SK-N-SH treated with all-trans-retinoic acid at 6 μM for 48 hours (cell line): ENCODE data around the gene KIF14.

ENCODE experiments used
- ATAC-seq: fragments of 200-7000 bp; cut with Tn5 transposase; 3 replicates; pipeline ENCODE4 v1.9.1; 2020; ENCODE audit warnings: mild to moderate bottlenecking, moderate library complexity
- BACH2 ChIP-seq: fragments of 250-450 bp; sonication (Bioruptor Pico); IDR thresholded peaks from 2 replicates; pipeline ENCODE4 v1.9.0; 2021; ENCODE audit warnings: mild to moderate bottlenecking, borderline replicate concordance
- CSDC2 ChIP-seq: fragments of 250-450 bp; sonication (Bioruptor Pico); IDR thresholded peaks from 2 replicates; pipeline ENCODE4 v1.5.0; 2020; ENCODE audit warnings: mild to moderate bottlenecking, moderate library complexity
- CSRNP3 ChIP-seq: fragments of 250-450 bp; sonication (Bioruptor Pico); IDR thresholded peaks from 2 replicates; pipeline ENCODE4 v1.5.1; 2021; ENCODE audit warnings: mild to moderate bottlenecking, moderate library complexity
- ESRRG ChIP-seq: fragments of 250-450 bp; sonication (Bioruptor Pico); IDR thresholded peaks from 2 replicates; pipeline ENCODE4 v1.6.1; 2021; ENCODE audit warnings: mild to moderate bottlenecking
- GLIS3 ChIP-seq: fragments of 250-450 bp; sonication (Bioruptor Pico); IDR thresholded peaks from 2 replicates; pipeline ENCODE4 v1.5.0; 2020; ENCODE audit warnings: mild to moderate bottlenecking, moderate library complexity
- ISL1 ChIP-seq: fragments of 250-450 bp; sonication (Bioruptor Pico); IDR thresholded peaks from 2 replicates; pipeline ENCODE4 v2.1.2; 2022; ENCODE audit warnings: mild to moderate bottlenecking, moderate library complexity
- PATZ1 ChIP-seq: fragments of 250-450 bp; sonication (Bioruptor Pico); IDR thresholded peaks from 2 replicates; pipeline ENCODE4 v1.8.0; 2020; ENCODE audit warnings: mild to moderate bottlenecking, moderate library complexity, borderline replicate concordance
- POU6F1 ChIP-seq: fragments of 250-450 bp; sonication (Bioruptor Pico); IDR thresholded peaks from 2 replicates; pipeline ENCODE4 v1.8.0; 2021; ENCODE audit warnings: low read depth, mild to moderate bottlenecking, moderate library complexity, borderline replicate concordance
- PPARA ChIP-seq: fragments of 250-450 bp; sonication (Bioruptor Pico); IDR thresholded peaks from 2 replicates; pipeline ENCODE4 v1.5.0; 2020; ENCODE audit warnings: mild to moderate bottlenecking, borderline replicate concordance
- RARB ChIP-seq: fragments of 250-450 bp; sonication (Bioruptor Pico); IDR thresholded peaks from 2 replicates; pipeline ENCODE4 v1.8.0; 2021; ENCODE audit warnings: mild to moderate bottlenecking, moderate library complexity
- SNAI2 ChIP-seq: fragments of 250-450 bp; sonication (Bioruptor Pico); IDR thresholded peaks from 2 replicates; pipeline ENCODE4 v1.5.0; 2020; ENCODE audit warnings: mild to moderate bottlenecking, moderate library complexity
- ZC3H10 ChIP-seq: fragments of 250-450 bp; sonication (Bioruptor Pico); IDR thresholded peaks from 2 replicates; pipeline ENCODE4 v1.5.1; 2021; ENCODE audit warnings: mild to moderate bottlenecking, moderate library complexity
- ZFP30 ChIP-seq: fragments of 450-650 bp; formaldehyde crosslinking; IDR thresholded peaks from 2 replicates; pipeline ENCODE4 v1.5.0; 2022; ENCODE audit warnings: mild to moderate bottlenecking, moderate library complexity
- ZNF70 ChIP-seq: fragments of 450-650 bp; formaldehyde crosslinking; IDR thresholded peaks from 2 replicates; pipeline ENCODE4 v1.5.0; 2020; ENCODE audit warnings: mild to moderate bottlenecking, moderate library complexity
- TF ChIP-seq, protein P1 (sequence below): fragments of 250-450 bp; sonication (Bioruptor Pico); IDR thresholded peaks from 2 replicates; pipeline ENCODE4 v1.5.1; 2020; ENCODE audit warnings: low read depth, mild to moderate bottlenecking, moderate library complexity
- TF ChIP-seq, protein P2 (sequence below): fragments of 250-450 bp; sonication (Bioruptor Pico); IDR thresholded peaks from 2 replicates; pipeline ENCODE4 v1.5.0; 2020; ENCODE audit warnings: mild to moderate bottlenecking, moderate library complexity

The KIF14 gene

GRCh38 chr1:200540281-200540680 lies 80.3 kb downstream of the KIF14 start:
- TF ChIP-seq PPARA (CRISPR knock-in tag) (no peak), ESRRG (CRISPR knock-in tag) (no peak), ZNF70 (CRISPR knock-in tag) (no peak), ISL1 (no peak), POU6F1 (CRISPR knock-in tag) (no peak), SNAI2 (CRISPR knock-in tag) (no peak), CSRNP3 (CRISPR knock-in tag) (no peak), PATZ1 (CRISPR knock-in tag) (no peak)
- TF ChIP-seq, protein P1, sequence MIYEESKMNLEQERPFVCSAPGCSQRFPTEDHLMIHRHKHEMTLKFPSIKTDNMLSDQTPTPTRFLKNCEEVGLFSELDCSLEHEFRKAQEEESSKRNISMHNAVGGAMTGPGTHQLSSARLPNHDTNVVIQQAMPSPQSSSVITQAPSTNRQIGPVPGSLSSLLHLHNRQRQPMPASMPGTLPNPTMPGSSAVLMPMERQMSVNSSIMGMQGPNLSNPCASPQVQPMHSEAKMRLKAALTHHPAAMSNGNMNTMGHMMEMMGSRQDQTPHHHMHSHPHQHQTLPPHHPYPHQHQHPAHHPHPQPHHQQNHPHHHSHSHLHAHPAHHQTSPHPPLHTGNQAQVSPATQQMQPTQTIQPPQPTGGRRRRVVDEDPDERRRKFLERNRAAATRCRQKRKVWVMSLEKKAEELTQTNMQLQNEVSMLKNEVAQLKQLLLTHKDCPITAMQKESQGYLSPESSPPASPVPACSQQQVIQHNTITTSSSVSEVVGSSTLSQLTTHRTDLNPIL (CRISPR knock-in tag) = no peak
- no peak for ATAC-seq

DNA sequence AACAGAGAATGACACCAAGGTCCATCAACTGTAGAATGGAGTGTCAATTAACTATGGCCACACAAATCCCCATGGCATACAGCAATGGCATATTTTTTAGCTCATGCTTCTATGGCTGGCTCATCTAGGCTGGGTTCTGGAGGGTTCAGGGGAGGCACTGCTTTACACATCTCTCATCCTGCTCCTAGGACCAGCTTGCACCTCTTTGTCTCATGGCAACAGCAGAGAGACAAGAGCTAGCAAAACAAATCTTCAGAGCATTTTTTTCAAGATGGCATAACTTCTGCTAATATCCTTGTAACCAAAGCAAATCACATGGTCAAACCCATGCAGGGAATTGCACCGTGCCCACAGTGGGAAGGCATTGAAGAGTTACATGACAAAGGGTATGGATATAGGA lies 82.4 kb downstream of the KIF14 start:
- TF ChIP-seq CSRNP3 (CRISPR knock-in tag) (no peak), POU6F1 (CRISPR knock-in tag) (no peak)
- ATAC-seq = no peak

DNA sequence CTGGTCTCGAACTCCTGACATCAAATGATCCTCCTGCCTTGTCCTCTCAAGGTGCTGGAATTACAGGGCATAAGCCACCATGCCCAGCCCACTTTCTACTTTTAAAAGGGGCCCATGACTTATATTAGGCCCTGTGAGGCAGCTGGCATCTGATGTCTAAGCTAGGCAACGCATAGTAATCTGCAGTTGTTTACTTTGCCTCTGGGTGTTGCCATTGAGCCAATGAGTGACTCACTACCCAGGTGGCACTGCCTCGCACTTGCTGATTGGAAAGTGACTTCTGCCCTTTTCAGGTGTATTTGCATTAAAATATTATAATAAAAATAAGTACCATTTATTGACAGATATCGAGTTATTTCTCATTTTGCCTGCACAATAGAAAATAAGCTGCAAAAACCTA lies 84.9 kb downstream of the KIF14 start:
- peak; percentile 94 for ATAC-seq
- TF ChIP-seq SNAI2 (CRISPR knock-in tag) (no peak), CSRNP3 (CRISPR knock-in tag) (no peak), ESRRG (CRISPR knock-in tag) (no peak), RARB (CRISPR knock-in tag) (no peak), BACH2 (no peak), ZC3H10 (CRISPR knock-in tag) (no peak), ZFP30 (no peak), ZNF70 (CRISPR knock-in tag) (no peak), GLIS3 (no peak)

DNA sequence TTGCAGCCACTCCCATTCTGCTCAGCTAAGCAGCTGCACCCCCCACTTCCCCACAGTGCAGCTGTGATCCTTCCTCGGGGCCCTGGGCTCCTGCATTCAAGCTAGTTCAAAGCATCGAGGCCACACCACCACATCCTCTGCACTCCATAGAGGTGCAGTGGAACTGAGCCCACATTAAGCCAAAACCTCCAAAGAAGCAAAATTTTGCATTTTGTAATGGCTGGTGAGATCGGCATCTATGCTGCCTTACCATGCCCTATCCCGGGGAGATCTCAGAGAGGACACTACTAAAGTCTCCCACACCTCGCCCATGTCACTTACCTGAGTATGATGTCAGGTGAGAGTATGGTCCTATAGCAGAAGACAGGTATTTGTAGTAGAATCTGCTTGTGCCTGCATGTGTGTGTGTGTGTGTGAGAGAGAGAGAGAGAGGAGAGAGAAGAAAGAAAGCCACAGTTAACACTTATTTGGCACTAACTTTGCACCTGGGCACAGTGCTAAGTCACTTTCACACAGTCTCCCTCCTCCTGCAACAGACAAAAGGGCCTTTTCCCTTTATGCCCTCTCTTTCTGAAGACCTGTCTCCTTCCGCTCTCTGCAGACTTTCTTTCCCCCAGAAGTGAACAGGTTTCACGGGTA lies 89.8 kb downstream of the KIF14 start:
- TF ChIP-seq ESRRG (CRISPR knock-in tag) = no peak
- TF ChIP-seq, protein P2, sequence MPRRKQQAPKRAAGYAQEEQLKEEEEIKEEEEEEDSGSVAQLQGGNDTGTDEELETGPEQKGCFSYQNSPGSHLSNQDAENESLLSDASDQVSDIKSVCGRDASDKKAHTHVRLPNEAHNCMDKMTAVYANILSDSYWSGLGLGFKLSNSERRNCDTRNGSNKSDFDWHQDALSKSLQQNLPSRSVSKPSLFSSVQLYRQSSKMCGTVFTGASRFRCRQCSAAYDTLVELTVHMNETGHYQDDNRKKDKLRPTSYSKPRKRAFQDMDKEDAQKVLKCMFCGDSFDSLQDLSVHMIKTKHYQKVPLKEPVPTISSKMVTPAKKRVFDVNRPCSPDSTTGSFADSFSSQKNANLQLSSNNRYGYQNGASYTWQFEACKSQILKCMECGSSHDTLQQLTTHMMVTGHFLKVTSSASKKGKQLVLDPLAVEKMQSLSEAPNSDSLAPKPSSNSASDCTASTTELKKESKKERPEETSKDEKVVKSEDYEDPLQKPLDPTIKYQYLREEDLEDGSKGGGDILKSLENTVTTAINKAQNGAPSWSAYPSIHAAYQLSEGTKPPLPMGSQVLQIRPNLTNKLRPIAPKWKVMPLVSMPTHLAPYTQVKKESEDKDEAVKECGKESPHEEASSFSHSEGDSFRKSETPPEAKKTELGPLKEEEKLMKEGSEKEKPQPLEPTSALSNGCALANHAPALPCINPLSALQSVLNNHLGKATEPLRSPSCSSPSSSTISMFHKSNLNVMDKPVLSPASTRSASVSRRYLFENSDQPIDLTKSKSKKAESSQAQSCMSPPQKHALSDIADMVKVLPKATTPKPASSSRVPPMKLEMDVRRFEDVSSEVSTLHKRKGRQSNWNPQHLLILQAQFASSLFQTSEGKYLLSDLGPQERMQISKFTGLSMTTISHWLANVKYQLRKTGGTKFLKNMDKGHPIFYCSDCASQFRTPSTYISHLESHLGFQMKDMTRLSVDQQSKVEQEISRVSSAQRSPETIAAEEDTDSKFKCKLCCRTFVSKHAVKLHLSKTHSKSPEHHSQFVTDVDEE = no peak
- no peak for TF ChIP-seq CSDC2
- no peak for ATAC-seq
